Stimulated activated CD8-positive, alpha-beta memory T cell treated with anti-CD3 and anti-CD28 coated beads, Interleukin-7, amount 100 ng/mL, for 4 hours (primary cell): Measurements from ENCODE around the gene DNAH6.
"Not testable (repeated sequence)": the region's sequence is repeated elsewhere in the genome, so short reads cannot be mapped to it uniquely, and the experiment has no call there.

Experiments
- DNase-seq, 2 donors: peaks; one replicate each; pipeline ENCODE4 v3.0.0-alpha.2; 2020; ENCODE audit warnings: low read depth in 2 of 2

Gene DNAH6

DNA sequence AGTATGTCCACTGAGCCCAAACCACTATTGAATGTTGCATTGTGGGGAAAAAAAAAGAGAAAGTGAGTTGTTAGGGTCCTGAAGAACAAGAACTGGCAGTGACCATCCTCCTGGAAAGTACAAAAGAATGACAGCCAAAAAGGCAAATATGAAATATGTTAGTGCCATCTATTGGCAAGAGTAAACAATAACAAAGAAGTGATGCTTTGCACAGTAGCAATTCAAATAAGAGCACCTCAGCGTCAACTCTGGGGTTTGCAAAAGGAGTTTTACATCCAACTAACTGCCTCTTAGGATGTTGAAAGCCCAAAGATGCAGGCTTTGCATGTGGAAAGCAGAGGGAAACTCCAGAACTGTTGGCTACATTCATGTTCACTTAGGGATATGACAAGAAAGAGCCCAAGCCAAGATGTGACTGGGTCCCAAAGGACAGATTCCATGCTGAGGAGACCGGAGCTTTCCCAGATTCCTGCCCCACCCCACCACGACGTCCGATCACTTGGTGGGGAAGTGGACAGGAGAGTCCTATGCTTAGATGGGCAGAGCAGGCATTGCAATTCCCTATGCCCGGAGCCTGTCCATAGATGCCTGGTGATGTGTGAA is 349.0 kb downstream of the DNAH6 start:
- no peak for DNase-seq

DNA sequence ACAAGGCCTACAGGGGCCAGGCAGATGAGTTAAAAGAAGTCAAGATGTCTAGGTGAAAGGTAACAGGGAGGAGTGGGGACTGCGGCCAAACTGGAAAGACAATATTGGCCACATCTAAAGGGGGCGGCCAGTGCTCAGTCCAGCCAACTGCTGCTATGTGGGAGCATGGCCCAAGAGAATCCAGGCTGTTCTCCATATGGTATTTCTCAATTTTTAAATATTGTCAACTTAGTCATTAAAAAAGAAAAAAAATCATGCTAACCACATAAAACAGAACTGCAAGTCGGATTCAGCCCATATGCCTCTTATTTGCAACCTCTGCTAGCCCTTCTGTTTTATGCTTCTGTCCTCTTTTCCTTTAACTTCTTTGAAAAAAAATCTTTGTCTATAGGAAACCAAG is 349.8 kb downstream of the DNAH6 start:
- DNase-seq, result no peak

DNA sequence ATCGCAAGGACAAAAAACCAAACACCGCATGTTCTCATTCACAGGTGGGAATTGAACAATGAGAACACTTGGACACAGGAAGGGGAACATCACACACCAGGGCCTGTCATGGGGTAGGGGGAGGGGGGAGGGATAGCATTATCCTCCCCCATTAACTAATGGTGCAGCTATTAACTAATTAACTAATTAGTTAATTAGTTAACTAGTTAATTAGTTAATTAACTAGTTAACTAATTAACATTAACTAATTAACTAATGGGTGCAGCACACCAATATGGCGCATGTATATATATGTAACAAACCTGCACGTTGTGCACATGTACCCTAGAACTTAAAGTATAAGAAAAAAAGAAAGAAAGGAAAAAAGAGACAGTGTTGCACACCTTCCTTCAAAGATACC is 352.0 kb downstream of the DNAH6 start:
- DNase-seq, result not testable (repeated sequence)
